Kidney (tissue), 14 donors: ENCODE results near the gene RNF182. TPM values are rescaled to one million over a fixed set of nuclear protein-coding genes. Genes with fewer than 3 reads are reported as not detected.

Source experiments
- DNase-seq, 5 donors: peaks; one replicate each; pipeline ENCODE4 v3.0.0-alpha.2; 2013 to 2020
- FAIRE-seq: peaks from 2 replicates; lab custom pipeline; 2012; peaks lifted over from hg19 to GRCh38; lab: Jason Lieb, UNC
- H3K27ac ChIP-seq, 2 donors: one replicate each; pipeline ENCODE4 v1.7.0; 2013; ENCODE audit warnings: low read depth in 2 of 2, low read length in 2 of 2, inconsistent platforms in 1 of 2
- H3K27me3 ChIP-seq: one replicate; pipeline ENCODE4 v1.7.1; 2013; ENCODE audit warnings: low read length, inconsistent platforms; ENCODE audit not compliant: control insufficient read depth, insufficient read depth
- H3K36me3 ChIP-seq, 3 donors: one replicate each; pipeline versions ENCODE4 v1.7.0 to v1.7.1; 2013; ENCODE audit warnings: low read length in 3 of 3, control low read depth in 1 of 3, inconsistent platforms in 1 of 3; ENCODE audit not compliant: insufficient read depth in 3 of 3, control insufficient read depth in 2 of 3
- H3K4me1 ChIP-seq, 3 donors: one replicate each; pipeline versions ENCODE4 v1.7.0 to v1.7.1; 2013; ENCODE audit warnings: low read length in 3 of 3, inconsistent platforms in 1 of 3, low read depth in 1 of 3; ENCODE audit not compliant: control insufficient read depth in 2 of 3, insufficient read depth in 2 of 3
- H3K4me3 ChIP-seq, 3 donors: one replicate each; pipeline versions ENCODE4 v1.7.0 to v1.8.1; 2013; ENCODE audit warnings: low read length in 3 of 3, control low read depth in 1 of 3, inconsistent platforms in 1 of 3
- H3K9ac ChIP-seq, 3 donors: one replicate each; pipeline versions ENCODE4 v1.7.0 to v1.7.1; 2013; ENCODE audit warnings: low read length in 3 of 3, control low read depth in 1 of 3, inconsistent platforms in 1 of 3
- H3K9me3 ChIP-seq, 3 donors: one replicate each; pipeline versions ENCODE4 v1.7.0 to v1.7.1; 2013; ENCODE audit warnings: low read length in 3 of 3, control low read depth in 1 of 3, inconsistent platforms in 1 of 3; ENCODE audit not compliant: control insufficient read depth in 2 of 3, insufficient read depth in 1 of 3
- intact Hi-C: fragments of 100-400 bp; cut with DNase I; formaldehyde crosslinking; loops from one replicate; pipeline ENCODE4 v1.11.1; 2022
- polyA plus RNA-seq: library from polyadenylated mRNA; stranded (reverse); fragments of 350-450 nt; fragmentation: Illumina TruSeq; extraction: RNeasy Lipid Tissue Mini Kit (QIAGEN cat#74804); gene quantifications from one replicate; pipeline ENCODE4 v1.2.3, GENCODE V29; 2014; ENCODE audit warnings: low read depth, low replicate concordance; ENCODE audit not compliant: insufficient read depth
- total RNA-seq: library from RNA; stranded (reverse); fragmentation: NEBNext Ultra II Directional; extraction: Animal tissue kit (Norgen Biotek cat#: 25700); gene quantifications from one replicate; pipeline ENCODE4 v1.2.1, GENCODE V29; 2021
- TF ChIP-seq, protein P1 (sequence below): IDR thresholded peaks from 3 replicates; pipeline ENCODE4 v1.5.1; 2012; ENCODE audit warnings: mild to moderate bottlenecking, moderate library complexity, borderline replicate concordance; ENCODE audit not compliant: insufficient read depth; ENCODE audit errors: extremely low read depth
- donor health status: control.
- donor health status: control.
- donor health status: control.
- donor health status: control.
- donor health status: control.
- donor health status: DM: yes; HTN: yes; CAD: no.
- donor health status: Normal renal cell carcinoma (clear cell type).

The RNF182 gene
- total and polyA plus RNA-seq, 2 donors from 2014 or later, result 0.90 to 3.9 TPM

DNA sequence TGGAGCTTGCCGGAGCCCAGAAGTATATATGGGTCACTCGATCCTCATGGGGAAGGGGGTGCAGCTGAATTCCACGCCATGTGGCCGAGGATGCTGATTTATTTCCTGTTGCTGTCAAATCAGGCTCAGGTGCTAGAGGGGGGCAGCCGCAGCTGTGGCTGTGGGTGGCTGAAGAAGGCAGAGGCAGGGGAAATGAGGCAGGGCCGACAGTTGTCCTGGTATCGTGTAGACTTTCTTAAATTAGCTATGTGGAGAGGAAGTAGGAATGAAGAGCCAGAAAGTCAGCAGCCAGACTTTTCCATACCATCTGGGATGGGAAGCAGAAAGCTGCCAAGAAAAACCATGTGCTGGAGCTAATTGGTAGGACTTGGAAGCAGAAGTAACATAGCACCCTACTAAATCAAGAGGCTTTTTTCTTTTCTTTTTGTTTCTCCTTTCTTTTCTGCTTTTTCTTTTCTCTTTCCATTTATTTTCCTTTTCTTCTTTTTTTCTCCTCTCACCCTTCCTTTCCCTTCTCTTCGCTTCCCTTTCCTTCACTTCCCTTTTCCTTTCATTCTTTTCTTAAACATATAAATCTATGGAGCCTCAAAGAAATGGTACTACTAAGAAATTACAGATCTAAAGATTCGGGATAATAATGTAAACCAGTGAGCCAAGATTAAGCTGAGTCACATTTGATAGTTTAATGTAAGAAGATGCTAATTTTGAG lies 102.2 kb downstream of the RNF182 start:
- no peak overlapping the region for H3K27ac ChIP-seq
- no peaks in the 10 kb centered on the region for H3K4me1 ChIP-seq
- no peak overlapping the region for H3K9ac ChIP-seq
- H3K9me3 ChIP-seq, result no peaks in the 10 kb centered on the region
- intact Hi-C loops, result no loop called here
- no peaks in the 10 kb centered on the region for H3K27me3 ChIP-seq
- no peaks in the 10 kb centered on the region for H3K36me3 ChIP-seq
- DNase-seq, result peak in 1 of 5 donors; percentile 36
- no peak overlapping the region for H3K4me3 ChIP-seq
- FAIRE-seq, result no peak
- TF ChIP-seq, protein P1, sequence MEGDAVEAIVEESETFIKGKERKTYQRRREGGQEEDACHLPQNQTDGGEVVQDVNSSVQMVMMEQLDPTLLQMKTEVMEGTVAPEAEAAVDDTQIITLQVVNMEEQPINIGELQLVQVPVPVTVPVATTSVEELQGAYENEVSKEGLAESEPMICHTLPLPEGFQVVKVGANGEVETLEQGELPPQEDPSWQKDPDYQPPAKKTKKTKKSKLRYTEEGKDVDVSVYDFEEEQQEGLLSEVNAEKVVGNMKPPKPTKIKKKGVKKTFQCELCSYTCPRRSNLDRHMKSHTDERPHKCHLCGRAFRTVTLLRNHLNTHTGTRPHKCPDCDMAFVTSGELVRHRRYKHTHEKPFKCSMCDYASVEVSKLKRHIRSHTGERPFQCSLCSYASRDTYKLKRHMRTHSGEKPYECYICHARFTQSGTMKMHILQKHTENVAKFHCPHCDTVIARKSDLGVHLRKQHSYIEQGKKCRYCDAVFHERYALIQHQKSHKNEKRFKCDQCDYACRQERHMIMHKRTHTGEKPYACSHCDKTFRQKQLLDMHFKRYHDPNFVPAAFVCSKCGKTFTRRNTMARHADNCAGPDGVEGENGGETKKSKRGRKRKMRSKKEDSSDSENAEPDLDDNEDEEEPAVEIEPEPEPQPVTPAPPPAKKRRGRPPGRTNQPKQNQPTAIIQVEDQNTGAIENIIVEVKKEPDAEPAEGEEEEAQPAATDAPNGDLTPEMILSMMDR, result no peak

DNA sequence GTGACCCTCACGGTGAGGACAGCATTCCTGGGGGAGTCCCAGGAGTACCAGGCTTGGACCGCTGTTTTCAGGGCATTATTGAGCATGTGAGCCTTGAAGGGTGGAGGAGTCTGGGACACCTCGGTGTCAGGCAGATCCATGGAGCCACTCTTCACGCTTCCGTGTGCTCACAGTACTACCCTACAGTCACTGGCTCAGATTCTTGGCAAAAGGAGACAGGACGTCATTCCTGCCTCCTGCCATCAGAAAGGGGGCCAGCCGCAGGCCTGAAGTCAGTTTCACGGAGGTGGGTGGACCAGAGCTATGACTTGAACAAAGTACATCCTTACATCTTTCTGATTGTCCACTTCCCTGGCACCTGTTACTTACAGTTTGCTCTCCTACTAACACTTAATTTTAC lies 103.9 kb downstream of the RNF182 start:
- TF ChIP-seq, protein P1, result no peak
- Histone ChIP-seq H3K9me3 (no peaks in the 10 kb centered on the region), H3K36me3 (no peaks in the 10 kb centered on the region), H3K4me1 (no peaks in the 10 kb centered on the region), H3K9ac (no peak overlapping the region), H3K27ac (no peak overlapping the region), H3K27me3 (no peaks in the 10 kb centered on the region), H3K4me3 (no peak overlapping the region)
- FAIRE-seq (no peak), DNase-seq (no peak)
- intact Hi-C loops, result no loop called here

DNA sequence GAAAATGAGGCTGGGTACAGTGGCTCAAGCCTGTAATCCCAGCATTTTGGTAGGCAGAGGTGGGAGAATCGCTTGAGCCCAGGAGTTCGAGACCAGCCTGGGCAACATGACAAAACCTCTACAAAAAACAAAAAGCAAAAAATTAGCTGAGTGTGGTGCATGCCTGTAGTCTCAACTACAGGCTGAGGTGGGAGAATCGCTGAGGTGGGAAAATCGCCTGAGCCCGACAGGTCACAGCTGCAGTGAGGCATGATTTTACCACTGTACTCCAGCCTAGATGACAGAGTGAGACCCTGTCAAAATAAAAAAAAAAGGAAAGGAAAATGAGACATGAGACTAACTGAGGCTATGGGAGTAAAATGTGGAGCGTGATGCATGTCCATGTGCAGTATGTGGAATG lies 104.9 kb downstream of the RNF182 start:
- intact Hi-C loops, result no loop called here
- H3K27me3 ChIP-seq, result no peaks in the 10 kb centered on the region
- FAIRE-seq, result no peak

More for the DNA sequence above, 104.9 kb downstream of the RNF182 start:
- Histone ChIP-seq H3K4me3 (no peak overlapping the region), H3K36me3 (no peaks in the 10 kb centered on the region), H3K4me1 (no peaks in the 10 kb centered on the region), H3K9ac (no peak overlapping the region), H3K9me3 (no peaks in the 10 kb centered on the region), H3K27ac (no peak overlapping the region)
- TF ChIP-seq, protein P1, result no peak
- no peak for DNase-seq

Other genes starting within 250 kb of the RNF182 start
- 29.0 TPM for gene RANBP9, start 213.1 kb upstream of the RNF182 start, total RNA-seq
- gene RANBP9, start 213.1 kb upstream of the RNF182 start, polyA plus RNA-seq, result 16.4 TPM
- 24.1 TPM for gene MCUR1, start 110.4 kb upstream of the RNF182 start, total RNA-seq
- gene MCUR1, start 110.4 kb upstream of the RNF182 start, polyA plus RNA-seq, result 39.8 TPM
- gene CD83, start 192.8 kb downstream of the RNF182 start, total RNA-seq, result 4.0 TPM
- 15.4 TPM for gene CD83, start 192.8 kb downstream of the RNF182 start, polyA plus RNA-seq